SK-N-SH (cell line): ENCODE measurements around the gene SEMA4D.

Experiments
- CTCF ChIP-seq: fragments of 200-600 bp; sonication (generic); IDR thresholded peaks from 2 replicates; pipeline ENCODE4 v1.6.1; 2017; ENCODE audit warnings: antibody characterized with exemption, mild to moderate bottlenecking, moderate library complexity
- JUND ChIP-seq: IDR thresholded peaks from 2 replicates; pipeline ENCODE4 v1.4.0; 2012
- MEF2A ChIP-seq: IDR thresholded peaks from 2 replicates; pipeline ENCODE4 v1.4.0; 2012; ENCODE audit warnings: low read depth, borderline replicate concordance
- RAD21 ChIP-seq: IDR thresholded peaks from 2 replicates; pipeline ENCODE4 v1.6.1; 2012; ENCODE audit warnings: mild to moderate bottlenecking, low read length
- ZBTB33 ChIP-seq: IDR thresholded peaks from 2 replicates; pipeline ENCODE4 v1.4.0; 2012; ENCODE audit warnings: low read depth, borderline replicate concordance

- no peak for TF ChIP-seq CTCF
- no peak for TF ChIP-seq RAD21
- TF ChIP-seq JUND = no peak
- TF ChIP-seq ZBTB33 = no peak
- no peak for TF ChIP-seq MEF2A
Observed at GRCh38 chr9:89501311-89501898, 3.5 kb upstream of the SEMA4D start.
